Stomach (tissue), 9 donors: ENCODE measurements around the gene GNG2. TPM values are rescaled to one million over a fixed set of nuclear protein-coding genes. Genes with fewer than 3 reads are reported as not detected.

Experiments used
- DNase-seq, 2 donors: peaks; one replicate each; pipeline versions ENCODE4 v3.0.0 to v3.0.0-alpha.2; 2013 to 2019
- H3K27ac ChIP-seq, 5 donors: fragments of 200-600 bp in 4 of 5; sonication (generic) in 4 of 5; one replicate each; pipeline ENCODE4 v1.5.1; 2013 to 2019; ENCODE audit warnings: mild to moderate bottlenecking in 1 of 5, moderate library complexity in 1 of 5
- H3K27me3 ChIP-seq, 3 donors: fragments of 200-600 bp; sonication (generic); one replicate each; pipeline ENCODE4 v1.5.1; 2017 to 2019; ENCODE audit warnings: mixed run types in 1 of 3
- H3K36me3 ChIP-seq, 4 donors: fragments of 200-600 bp; sonication (generic); 1 replicate in 3 of 4; 2 replicates in 1 of 4; pipeline ENCODE4 v1.5.1; 2016 to 2019
- H3K4me1 ChIP-seq, 4 donors: fragments of 200-600 bp; sonication (generic); one replicate each; pipeline ENCODE4 v1.5.1; 2016 to 2019
- H3K4me3 ChIP-seq, 4 donors: fragments of 200-600 bp; sonication (generic) in 3 of 4; one replicate each; pipeline ENCODE4 v1.5.1; 2016 to 2019; ENCODE audit warnings: mild to moderate bottlenecking in 1 of 4
- H3K9me3 ChIP-seq, 4 donors: fragments of 200-600 bp; sonication (generic); one replicate each; pipeline ENCODE4 v1.5.1; 2016 to 2019
- EP300 ChIP-seq: sonication (generic); formaldehyde crosslinking; IDR thresholded peaks from one replicate; pipeline ENCODE4 v1.6.1; 2017; ENCODE audit warnings: antibody characterized with exemption
- POLR2A ChIP-seq, 4 donors: fragments of 450-650 bp; IDR thresholded peaks; one replicate each; pipeline ENCODE4 v1.6.1; 2016; ENCODE audit warnings: antibody characterized with exemption in 4 of 4, control low read depth in 2 of 4, mild to moderate bottlenecking in 1 of 4, moderate library complexity in 1 of 4
- POLR2AphosphoS5 ChIP-seq, 3 donors: sonication (generic); formaldehyde crosslinking; IDR thresholded peaks; one replicate each; pipeline ENCODE4 v1.6.1; 2016; ENCODE audit warnings: antibody characterized with exemption in 3 of 3
- WGBS, 5 donors: extraction: QIAGEN DNeasy Blood & Tissue Kit in 3 of 5; methylation state at CpG; one replicate each; pipeline versions ENCODE4 v1.1.5 to v1.1.7; 2013 to 2018; 5-methylcytosine and 5-hydroxymethylcytosine counted together
- intact Hi-C: fragments of 100-400 bp; cut with DNase I; formaldehyde crosslinking; loops from one replicate; pipeline ENCODE4 v1.15.1; 2023; ENCODE audit warnings: low total_unique reads
- polyA plus RNA-seq, 3 donors: library from polyadenylated mRNA; stranded (reverse); fragments of 200-250 nt; gene quantifications; one replicate each; pipeline ENCODE4 v1.2.3, GENCODE V29; 2013
- total RNA-seq, 5 donors: library from RNA; depleted of rRNA; stranded (reverse); fragments of >200 nt; gene quantifications; one replicate each; pipeline versions ENCODE4 v1.1.0 to v1.2.3, GENCODE V29; 2014 to 2016
- TF ChIP-seq, protein P1 (sequence below), 7 experiments: fragments of 450-650 bp in 4 of 7; fragments of 200-600 bp in 3 of 7; sonication (generic) in 3 of 7; IDR thresholded peaks; one replicate each; pipeline ENCODE4 v1.5.1; 2016 to 2019; ENCODE audit warnings: antibody characterized with exemption in 7 of 7, control low read depth in 2 of 7, mild to moderate bottlenecking in 1 of 7
- donor health status: healthy with polysubstance abuse.
- donor health status: Bipolar disorder and iron deficiency.
- donor health status: healthy.

The GNG2 gene
- total and polyA plus RNA-seq, 8 donors: 0.58 to 23.3 (median 9.2) TPM

DNA sequence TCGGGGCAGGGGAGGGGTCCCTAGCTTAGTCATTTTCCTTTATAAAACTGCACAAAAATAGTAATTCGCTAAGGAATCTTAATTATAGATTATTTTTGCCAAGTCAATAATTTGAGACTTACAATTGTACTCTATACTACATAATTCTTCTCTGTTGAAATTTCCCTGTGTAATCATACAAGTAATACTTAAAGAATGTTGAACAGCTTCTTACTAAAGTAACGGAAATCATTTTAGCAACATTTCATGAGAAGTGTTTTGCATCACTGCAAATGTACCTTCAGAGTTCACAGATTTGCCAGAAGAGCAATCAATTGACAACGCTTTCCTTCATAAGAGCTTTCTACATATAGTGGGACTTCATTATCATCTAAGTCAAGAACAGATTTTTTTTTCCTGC is 7.9 kb upstream of the GNG2 start:
- no peaks in the 10 kb centered on the region for H3K36me3 ChIP-seq
- TF ChIP-seq POLR2AphosphoS5 (IDR thresholded peaks at IDR 0.05): no peak
- TF ChIP-seq POLR2A (IDR thresholded peaks at IDR 0.05): no peak
- TF ChIP-seq, protein P1, sequence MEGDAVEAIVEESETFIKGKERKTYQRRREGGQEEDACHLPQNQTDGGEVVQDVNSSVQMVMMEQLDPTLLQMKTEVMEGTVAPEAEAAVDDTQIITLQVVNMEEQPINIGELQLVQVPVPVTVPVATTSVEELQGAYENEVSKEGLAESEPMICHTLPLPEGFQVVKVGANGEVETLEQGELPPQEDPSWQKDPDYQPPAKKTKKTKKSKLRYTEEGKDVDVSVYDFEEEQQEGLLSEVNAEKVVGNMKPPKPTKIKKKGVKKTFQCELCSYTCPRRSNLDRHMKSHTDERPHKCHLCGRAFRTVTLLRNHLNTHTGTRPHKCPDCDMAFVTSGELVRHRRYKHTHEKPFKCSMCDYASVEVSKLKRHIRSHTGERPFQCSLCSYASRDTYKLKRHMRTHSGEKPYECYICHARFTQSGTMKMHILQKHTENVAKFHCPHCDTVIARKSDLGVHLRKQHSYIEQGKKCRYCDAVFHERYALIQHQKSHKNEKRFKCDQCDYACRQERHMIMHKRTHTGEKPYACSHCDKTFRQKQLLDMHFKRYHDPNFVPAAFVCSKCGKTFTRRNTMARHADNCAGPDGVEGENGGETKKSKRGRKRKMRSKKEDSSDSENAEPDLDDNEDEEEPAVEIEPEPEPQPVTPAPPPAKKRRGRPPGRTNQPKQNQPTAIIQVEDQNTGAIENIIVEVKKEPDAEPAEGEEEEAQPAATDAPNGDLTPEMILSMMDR (IDR thresholded peaks at IDR 0.05): no peak
- TF ChIP-seq EP300: no peak
- H3K4me1 ChIP-seq: no peaks in the 10 kb centered on the region
- H3K27ac ChIP-seq: no peak overlapping the region
- H3K4me3 ChIP-seq: no peak overlapping the region
- no peaks in the 10 kb centered on the region for H3K9me3 ChIP-seq
- intact Hi-C loops: no loop called here
- no peak for DNase-seq
- H3K27me3 ChIP-seq: no peaks in the 10 kb centered on the region
- whole genome bisulfite sequencing, 5 donors: 71 to 81% (median 77%) methylated on average over 4 of the region's 4 CpGs

DNA sequence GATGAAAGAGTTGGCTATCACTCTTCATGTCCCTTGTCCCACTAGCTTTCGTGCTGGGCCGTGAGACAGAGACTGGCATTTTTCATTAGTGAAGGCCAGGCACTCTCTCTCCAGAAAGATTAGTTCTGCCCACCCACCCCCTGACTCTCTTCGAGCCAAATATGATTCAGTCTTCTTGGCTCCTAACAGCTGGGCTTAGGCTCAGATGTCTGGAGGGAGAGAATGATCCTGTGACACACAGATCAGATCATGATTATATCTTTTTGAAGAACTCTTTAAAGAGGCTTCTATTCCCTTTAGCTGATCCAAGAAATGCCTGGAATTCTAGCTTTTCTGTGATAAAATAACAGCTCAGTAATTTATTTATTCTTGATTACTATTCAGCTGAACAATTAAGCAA is 5.2 kb upstream of the GNG2 start:
- no peak for TF ChIP-seq POLR2AphosphoS5 (IDR thresholded peaks at IDR 0.05)
- TF ChIP-seq, protein P1 (IDR thresholded peaks at IDR 0.05): no peak
- no peak for TF ChIP-seq EP300
- DNase-seq: peak in 1 of 2 donors; percentile 36
- no peaks in the 10 kb centered on the region for H3K27me3 ChIP-seq
- no peaks in the 10 kb centered on the region for H3K9me3 ChIP-seq
- intact Hi-C loops: no loop called here
- no peak overlapping the region for H3K4me3 ChIP-seq
- peaks cover 0 to 16% (median 9%) of the 10 kb centered on the region in 4 donors for H3K4me1 ChIP-seq
- WGBS, 5 donors: 33 to 79% (median 69%) methylated on average over 3 of the region's 3 CpGs
- H3K36me3 ChIP-seq: no peaks in the 10 kb centered on the region
- H3K27ac ChIP-seq: no peak overlapping the region

DNA sequence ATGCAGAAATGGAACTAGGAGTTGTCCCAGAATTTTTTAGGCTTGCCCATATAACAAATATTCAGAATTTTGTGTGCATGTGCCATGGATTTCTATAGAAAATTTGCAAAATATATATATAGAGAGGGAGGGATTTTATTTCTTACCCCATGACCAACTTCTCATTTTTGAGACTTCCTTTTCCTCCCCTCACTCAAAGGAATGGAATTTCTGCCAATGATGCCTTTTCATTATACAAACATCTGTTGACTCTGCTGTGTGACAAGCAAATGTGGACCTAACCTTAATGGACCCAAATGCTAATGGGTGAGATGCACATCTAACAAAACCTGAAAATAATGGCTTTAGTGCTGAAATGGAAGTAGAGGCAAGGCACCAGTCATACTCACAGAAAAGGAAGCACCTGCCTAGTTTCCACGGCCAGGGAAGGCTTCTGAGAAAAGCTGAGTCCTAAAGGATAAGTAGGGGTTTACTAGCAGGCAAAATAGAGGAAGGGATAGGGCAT is 3.6 kb upstream of the GNG2 start:
- no peaks in the 10 kb centered on the region for H3K9me3 ChIP-seq
- WGBS, 5 donors: 82 to 96% (median 82%) methylated on average over 1 of the region's 1 CpG
- H3K4me1 ChIP-seq: peaks cover 4 to 28% (median 21%) of the 10 kb centered on the region in 4 donors
- no peak for DNase-seq
- H3K27me3 ChIP-seq: no peaks in the 10 kb centered on the region
- TF ChIP-seq POLR2A (IDR thresholded peaks at IDR 0.05) (no peak), POLR2AphosphoS5 (IDR thresholded peaks at IDR 0.05) (no peak), EP300 (no peak)
- TF ChIP-seq, protein P1 (IDR thresholded peaks at IDR 0.05): no peak
- intact Hi-C loops: no loop called here
- no peak overlapping the region for H3K4me3 ChIP-seq
- H3K27ac ChIP-seq: no peak overlapping the region
- no peaks in the 10 kb centered on the region for H3K36me3 ChIP-seq

DNA sequence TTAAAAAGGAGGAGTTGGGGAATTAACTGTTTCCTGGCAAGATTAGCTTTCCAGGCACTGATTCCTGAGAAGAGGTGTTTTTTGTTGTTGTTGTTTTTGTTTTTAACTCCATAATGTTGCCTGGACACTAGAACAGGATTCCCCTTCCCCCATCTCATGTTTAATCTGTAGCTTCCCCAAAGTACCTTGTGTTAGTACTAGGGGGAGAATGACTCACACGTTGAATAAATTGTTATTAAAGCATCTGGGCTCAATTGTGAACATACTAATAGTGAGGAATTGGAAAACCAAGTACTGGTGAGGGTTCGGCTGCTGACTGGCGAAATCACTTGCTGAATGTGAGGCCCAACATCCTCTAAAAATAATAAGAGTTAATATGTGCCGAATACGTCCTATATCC is 1.3 kb upstream of the GNG2 start:
- TF ChIP-seq, protein P1 (IDR thresholded peaks at IDR 0.05): no peak
- TF ChIP-seq POLR2AphosphoS5 (IDR thresholded peaks at IDR 0.05) (no peak), POLR2A (IDR thresholded peaks at IDR 0.05) (no peak), EP300 (no peak)
- Histone ChIP-seq H3K36me3 (no peaks in the 10 kb centered on the region), H3K4me3 (no peak overlapping the region), H3K27ac (peak overlapping the region in 1 of 5 donors; percentile 5), H3K9me3 (no peaks in the 10 kb centered on the region), H3K27me3 (no peaks in the 10 kb centered on the region), H3K4me1 (peaks cover 4 to 42% (median 26%) of the 10 kb centered on the region in 4 donors)
- WGBS, 5 donors: 72 to 81% (median 74%) methylated on average over 5 of the region's 5 CpGs
- DNase-seq: no peak
- intact Hi-C loops: no loop called here
